IPS-11a (cell line): ENCODE data around the gene POLE2.
"Not testable (repeated sequence)": the region's sequence is repeated elsewhere in the genome, so short reads cannot be mapped to it uniquely, and the experiment has no call there.

ENCODE experiments used
- H3K4me3 ChIP-seq: one replicate; pipeline ENCODE4 v1.5.1; 2013; ENCODE audit warnings: low read depth, low read length, control low read depth

The POLE2 gene

GRCh38 chr14:49670475-49670874 lies 17.5 kb downstream of the POLE2 start:
- H3K4me3 ChIP-seq: no peak overlapping the region

GRCh38 chr14:49659526-49660455 lies 28.2 kb downstream of the POLE2 start:
- no peak overlapping the region for H3K4me3 ChIP-seq

GRCh38 chr14:49657500-49657899 lies 30.5 kb downstream of the POLE2 start:
- not testable (repeated sequence) for H3K4me3 ChIP-seq

GRCh38 chr14:49654511-49654910 lies 33.5 kb downstream of the POLE2 start:
- H3K4me3 ChIP-seq: no peak overlapping the region

- no peak overlapping the region for H3K4me3 ChIP-seq
Measured at GRCh38 chr14:49653508-49653907, 34.5 kb downstream of the POLE2 start.

- no peak overlapping the region for H3K4me3 ChIP-seq
Measured at GRCh38 chr14:49642163-49642562, 45.9 kb downstream of the POLE2 start.

- no peak overlapping the region for H3K4me3 ChIP-seq
Measured at GRCh38 chr14:49641697-49642129, 46.3 kb downstream of the POLE2 start.

- no peak overlapping the region for H3K4me3 ChIP-seq
Measured at GRCh38 chr14:49640540-49641417, 47.2 kb downstream of the POLE2 start.

- no peak overlapping the region for H3K4me3 ChIP-seq
Measured at GRCh38 chr14:49637534-49638078, 50.4 kb downstream of the POLE2 start.

- H3K4me3 ChIP-seq: no peak overlapping the region
Measured at GRCh38 chr14:49636866-49637265, 51.1 kb downstream of the POLE2 start.

- H3K4me3 ChIP-seq: peak within 1 kb of the TSS; percentile 95
Measured at GRCh38 chr14:49634547-49635334, 53.3 kb downstream of the POLE2 start, which contains the start of gene DNAAF2. Gene DNAAF2, minus strand, starts transcription at chr14:49635244. Its CDS starts 95 bp downstream, at chr14:49635149.

GRCh38 chr14:49633640-49634546 lies 54.1 kb downstream of the POLE2 start:
- peak overlapping the region; percentile 95 for H3K4me3 ChIP-seq

- H3K4me3 ChIP-seq: no peak overlapping the region
Measured at GRCh38 chr14:49623941-49624839, 63.8 kb downstream of the POLE2 start.

GRCh38 chr14:49623387-49623786 lies 64.6 kb downstream of the POLE2 start:
- H3K4me3 ChIP-seq: no peak overlapping the region

GRCh38 chr14:49622022-49622607 lies 65.9 kb downstream of the POLE2 start:
- peak overlapping the region; percentile 99 for H3K4me3 ChIP-seq

GRCh38 chr14:49621114-49621881 lies 66.7 kb downstream of the POLE2 start:
- peak overlapping the region; percentile 99 for H3K4me3 ChIP-seq
